ENCODE measurements around the gene PWWP2B.

- TF ChIP-seq EZH2 (IDR thresholded peaks at IDR 0.05; ENCODE audit: borderline replicate concordance, low read length) (no peak), CTCF (conservative IDR thresholded peaks at IDR 0.05 in 1 of 2, IDR thresholded peaks at IDR 0.05 in 1 of 2; ENCODE audit: extremely low read depth in 1 of 2, insufficient read depth in 1 of 2, low read depth in 1 of 2, low read length in 2 of 2) (no peak)
These were observed 1.1 kb upstream of the PWWP2B start for GRCh38 chr10:132395704-132396493.

Measured in mammary epithelial cell (primary cell).